SIG-M5 (cell line): ENCODE results near the gene SH3BP5.

Experiments used
- DNase-seq: peaks from one replicate; lab custom pipeline; 2025; lab: John Stamatoyannopoulos, UW

Gene SH3BP5

DNA sequence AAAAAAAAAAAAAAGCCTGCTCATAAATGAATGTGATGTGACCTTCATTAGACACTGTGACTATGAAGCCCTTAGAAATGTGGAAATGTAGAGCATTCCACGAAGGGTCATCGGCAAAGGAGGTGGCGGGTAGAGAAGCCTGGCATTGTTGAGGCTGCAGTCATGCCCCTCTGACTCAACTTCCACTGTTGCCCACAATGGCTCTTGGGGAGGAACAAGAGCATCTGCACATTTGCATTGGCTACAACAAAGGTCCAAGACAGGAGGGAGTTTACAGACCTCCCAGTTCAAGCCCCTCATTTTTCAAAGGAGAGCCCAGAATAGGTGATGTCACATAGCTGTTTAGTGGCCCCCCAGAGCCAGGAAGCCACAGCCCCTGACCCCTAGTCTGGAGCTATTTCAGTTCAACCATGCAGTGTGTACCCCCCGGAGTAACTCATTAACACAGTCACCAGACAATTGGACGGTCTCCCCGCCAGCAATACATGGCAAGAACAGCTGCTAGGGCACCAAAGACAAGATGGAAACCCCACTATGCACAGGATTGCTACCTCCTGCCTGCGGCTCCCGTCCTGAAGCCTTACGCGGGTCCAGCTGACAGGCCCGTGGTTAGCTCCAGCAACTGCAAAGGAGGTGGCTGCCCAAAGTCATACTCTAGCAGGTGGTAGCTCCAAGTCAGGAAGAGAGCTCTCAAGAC lies 56.2 kb downstream of the SH3BP5 start:
- no peak for DNase-seq

DNA sequence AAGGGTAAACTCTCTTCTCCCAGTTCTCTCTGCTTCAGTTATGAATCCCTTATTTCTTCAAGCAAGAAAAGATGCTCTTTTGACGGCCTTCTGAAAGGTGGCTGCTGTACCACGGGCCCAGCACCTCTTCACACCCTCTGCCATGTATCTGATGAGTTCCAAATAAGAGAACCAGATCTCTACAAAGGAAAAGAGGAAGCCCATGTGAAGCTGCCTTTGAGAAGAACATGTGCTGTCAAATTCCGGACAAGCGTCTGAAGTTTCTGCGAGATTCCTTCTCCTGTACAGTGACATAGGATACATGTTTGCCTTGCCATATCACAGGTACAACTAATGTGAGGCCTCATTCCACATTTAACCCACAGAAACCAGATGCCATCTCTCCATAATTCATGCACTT lies 59.2 kb downstream of the SH3BP5 start:
- DNase-seq: no peak

GRCh38 chr3:15272426-15273196 lies 59.8 kb downstream of the SH3BP5 start:
- no peak for DNase-seq

GRCh38 chr3:15271785-15272381 lies 60.5 kb downstream of the SH3BP5 start:
- peak; percentile 75 for DNase-seq

DNA sequence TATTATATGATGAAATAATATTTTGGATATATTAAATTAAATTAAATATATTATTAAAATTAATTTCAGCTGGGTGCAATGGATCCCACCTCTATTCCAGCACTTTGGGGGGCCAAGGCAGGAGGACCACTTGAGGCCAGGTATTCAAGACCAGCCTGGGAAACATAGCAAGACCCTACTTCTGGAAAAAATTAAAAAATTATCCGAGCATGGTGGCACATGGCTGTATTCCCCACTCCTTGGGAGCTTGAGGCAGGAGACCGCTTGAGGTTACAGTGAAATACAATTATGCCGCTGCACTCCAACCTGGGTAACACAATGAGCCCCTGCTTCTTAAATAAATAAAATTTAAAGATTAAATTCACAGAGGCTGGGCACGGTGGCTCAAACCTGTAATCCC lies 61.4 kb downstream of the SH3BP5 start:
- no peak for DNase-seq

- DNase-seq: peak; percentile 38
These were observed 63.0 kb downstream of the SH3BP5 start for GRCh38 chr3:15269091-15269989.

DNA sequence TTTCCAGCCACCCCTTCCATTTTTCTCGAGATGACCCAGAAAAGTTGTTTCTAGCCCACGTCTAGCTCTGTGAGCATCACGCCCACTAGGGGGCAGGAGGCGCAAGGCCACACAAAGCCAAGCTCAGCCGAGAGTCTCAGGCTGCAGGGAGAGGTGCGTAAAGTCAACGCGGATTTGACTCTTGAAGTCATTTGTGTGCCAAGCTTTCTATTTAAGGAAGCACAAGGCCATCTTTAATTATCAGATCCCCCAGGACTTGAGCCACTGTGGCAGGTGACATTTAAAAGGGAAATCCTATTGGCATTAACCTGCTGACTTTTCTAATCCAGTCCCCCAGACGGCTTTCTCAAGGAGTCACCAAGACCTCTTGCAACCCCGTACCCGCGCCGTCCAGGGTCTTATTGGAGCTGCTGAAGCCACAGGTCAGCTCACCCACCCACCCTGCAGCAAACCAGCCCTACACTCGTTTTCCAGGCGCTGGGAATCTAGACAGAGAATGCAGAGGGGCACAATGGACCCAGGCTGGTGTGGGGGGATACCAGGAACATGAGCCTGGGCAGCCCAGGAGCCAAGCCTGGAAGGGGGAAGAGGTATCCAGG lies 64.3 kb downstream of the SH3BP5 start:
- peak; percentile 3 for DNase-seq

DNA sequence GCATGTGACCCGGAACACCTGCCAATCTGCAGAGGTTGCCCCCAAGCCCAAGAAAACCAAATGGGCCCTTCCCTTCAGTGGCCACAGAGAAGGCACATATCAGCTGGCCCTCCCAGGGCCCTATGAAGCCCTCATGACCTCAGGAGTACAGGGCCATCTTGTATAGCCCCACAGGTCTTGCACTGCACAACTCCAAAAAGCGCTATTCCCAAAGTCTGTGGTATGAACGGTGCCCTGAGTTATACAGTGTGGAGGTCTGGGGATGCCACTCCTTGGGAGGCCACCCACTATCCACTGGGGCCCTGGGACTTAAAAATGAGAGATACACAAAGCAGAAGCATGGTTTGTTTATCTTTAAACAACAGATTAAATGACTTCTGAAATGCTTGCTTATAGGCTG lies 64.9 kb downstream of the SH3BP5 start:
- DNase-seq: no peak

DNA sequence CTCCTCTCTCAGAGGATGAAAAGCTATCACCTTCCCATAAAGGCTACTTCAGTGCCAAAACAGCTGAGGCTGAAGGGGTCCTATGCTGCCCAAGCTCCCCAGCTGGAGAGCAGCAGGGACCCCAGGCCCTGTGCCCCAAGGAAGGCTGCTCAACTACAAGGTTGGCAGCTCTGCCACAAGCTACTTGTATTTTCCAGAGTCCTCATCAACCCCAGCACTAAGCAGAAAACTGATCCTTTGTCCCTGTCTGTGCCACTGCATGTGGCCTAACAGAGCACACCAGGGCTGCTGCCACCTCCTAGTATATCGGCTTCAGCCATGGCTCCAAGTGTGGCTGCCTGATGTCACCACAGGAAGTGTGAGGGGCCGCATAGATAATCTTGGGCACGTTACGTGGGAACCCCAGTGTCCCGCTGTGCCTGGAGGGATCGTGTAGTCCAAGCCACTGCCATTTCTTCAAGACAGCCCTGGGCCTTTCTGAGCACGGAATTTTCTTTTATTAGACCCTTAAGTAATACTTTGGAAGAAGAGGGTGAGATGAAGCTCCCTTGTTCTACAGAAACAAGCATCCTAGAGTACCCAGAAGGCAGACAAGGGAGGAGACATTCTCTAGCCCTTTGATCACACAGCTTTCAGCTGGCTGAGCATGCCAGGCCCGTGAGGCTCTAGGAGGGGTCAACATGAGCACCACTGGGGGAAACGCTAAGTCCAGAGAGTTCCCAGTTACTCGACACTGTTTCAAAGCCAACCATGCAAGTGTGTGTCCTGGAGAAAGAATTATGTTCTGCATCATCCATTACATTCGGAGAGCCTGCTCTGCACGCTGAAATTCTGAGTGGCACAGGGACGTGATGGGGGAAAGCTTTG lies 65.6 kb downstream of the SH3BP5 start:
- no peak for DNase-seq

DNA sequence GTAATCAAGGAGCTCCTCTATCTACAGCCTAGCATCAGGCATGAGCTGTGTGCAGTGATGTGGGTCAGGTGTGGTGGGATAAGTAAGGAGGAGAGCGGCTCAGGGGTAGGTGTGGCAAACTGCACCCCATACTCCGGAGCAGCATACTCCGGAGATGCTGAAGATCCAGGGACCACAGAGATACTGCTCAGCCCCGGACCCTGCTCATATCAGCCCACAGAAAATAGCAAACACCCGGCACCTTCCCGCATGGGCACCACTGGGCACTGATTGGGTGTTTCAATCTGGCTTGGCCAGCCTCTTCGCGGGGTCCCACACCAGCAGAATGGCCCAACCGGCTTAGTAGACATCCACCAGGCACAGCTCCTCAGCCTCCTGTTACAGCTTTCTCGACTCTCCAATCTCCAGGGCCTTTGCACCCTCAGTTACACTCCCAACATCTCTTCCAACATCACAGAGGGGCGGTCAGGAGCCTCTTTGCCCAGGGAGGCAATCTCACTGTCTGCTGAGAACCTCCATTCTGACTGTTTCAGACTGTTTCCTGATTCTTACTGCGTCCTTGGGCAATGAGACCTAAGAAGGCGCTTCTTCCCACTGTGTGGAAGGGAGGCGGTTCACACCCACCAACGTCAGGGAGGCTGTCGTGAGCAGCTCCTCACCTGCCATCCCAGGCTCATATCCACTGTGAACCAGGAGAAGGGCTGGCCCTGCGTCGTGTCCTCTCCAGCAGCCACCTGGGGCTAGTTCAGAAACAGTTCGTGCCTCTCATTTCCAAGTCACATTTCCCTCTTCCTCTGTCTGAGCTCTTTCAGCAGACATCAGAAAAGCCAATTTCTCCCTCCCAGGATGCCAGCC lies 66.5 kb downstream of the SH3BP5 start:
- no peak for DNase-seq

- DNase-seq: no peak
These were observed 67.9 kb downstream of the SH3BP5 start for GRCh38 chr3:15264486-15264885.

DNA sequence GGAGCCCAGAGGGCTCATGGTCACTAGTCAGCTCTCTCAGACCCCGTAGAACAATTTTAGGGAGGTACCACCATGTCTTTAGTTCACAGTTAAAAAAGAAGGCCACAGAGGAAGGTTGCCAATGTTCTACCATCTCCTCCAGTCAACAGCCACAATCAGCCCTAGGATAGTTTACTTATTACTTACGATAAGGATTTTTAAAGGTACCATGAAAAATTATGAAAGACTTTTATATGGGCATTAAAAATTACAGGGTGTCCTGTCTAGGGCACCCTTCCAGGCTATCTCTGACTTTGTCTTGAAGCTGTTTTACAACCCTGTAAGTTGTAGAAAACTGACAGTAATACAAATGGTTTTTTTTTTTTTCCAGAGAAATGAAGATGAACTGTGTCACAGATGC lies 68.5 kb downstream of the SH3BP5 start:
- DNase-seq: no peak

- DNase-seq: no peak
These were observed 69.3 kb downstream of the SH3BP5 start for GRCh38 chr3:15263120-15263519.

DNA sequence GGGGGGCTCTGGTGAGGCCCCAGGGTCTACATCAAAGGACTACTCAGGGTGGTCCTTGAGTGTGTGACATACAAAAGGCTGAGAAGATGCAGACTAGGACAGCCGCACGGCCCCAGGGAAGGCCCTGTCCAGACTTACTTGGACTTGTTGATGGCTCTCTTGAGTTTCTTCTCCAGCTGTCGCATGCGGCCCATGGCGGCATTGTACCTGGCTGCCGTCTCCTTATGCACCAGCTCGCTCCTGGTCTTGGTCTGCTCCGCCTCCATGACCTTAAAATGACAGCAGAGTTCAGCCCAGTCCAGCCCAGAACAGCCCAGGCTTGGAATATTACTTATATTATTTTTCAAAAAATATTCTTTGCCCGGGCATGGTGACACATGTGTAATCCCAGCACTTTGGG lies 70.4 kb downstream of the SH3BP5 start:
- DNase-seq: no peak

DNA sequence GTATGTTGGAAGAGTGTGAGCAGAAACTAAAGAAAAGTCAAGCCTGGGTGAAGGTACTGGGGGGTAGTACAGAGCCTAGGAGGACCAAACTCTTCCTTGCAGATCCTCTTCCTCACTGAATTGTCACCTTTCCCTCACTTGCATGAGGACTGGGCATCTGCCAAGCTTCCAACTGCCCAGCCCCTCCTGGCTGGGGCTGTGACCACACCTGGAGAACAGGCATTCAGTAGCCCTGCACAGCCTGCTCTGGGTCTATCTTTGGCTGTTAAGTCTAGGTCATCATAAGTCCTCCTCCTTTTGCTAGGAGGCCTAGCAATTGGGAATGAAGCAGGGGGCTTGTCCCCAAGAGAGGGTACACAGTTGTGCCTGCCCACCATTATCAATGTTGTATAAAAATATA lies 71.1 kb downstream of the SH3BP5 start:
- DNase-seq: no peak

- DNase-seq: no peak
These were observed 71.9 kb downstream of the SH3BP5 start for GRCh38 chr3:15260531-15260930.

GRCh38 chr3:15258720-15259119 lies 73.7 kb downstream of the SH3BP5 start:
- DNase-seq: no peak

DNA sequence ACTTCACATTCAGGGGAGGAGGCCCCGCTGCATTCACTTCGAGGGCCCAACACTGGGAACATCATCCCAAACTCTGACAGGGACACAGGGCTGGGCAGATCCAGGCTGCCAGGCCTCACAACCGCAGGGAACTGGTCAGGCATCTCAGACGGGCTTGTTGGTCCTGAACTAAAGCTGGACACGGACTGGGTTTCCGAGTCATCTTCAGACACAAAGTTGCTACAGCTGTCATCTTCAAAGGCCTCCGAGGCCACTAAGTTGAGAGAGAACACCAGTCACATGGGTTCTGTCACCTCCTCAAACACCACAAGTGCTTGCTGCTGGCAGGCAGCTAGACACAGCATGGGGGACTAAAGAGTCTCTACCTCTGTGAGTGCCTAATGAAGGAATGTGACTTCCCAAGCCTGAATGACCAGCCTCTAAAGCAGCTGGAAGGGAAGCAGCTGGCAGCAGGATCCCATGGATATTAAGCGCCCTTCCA lies 75.5 kb downstream of the SH3BP5 start:
- no peak for DNase-seq

- no peak for DNase-seq
These were observed 77.2 kb downstream of the SH3BP5 start for GRCh38 chr3:15255215-15255614.
